Activated CD4-positive, alpha-beta T cell treated with anti-CD3 and anti-CD28 coated beads, Interleukin-2, amount 50 U/mL, for 24 hours (primary cell): Measurements from ENCODE around the gene PCDHA5.
"Not testable (repeated sequence)": the region's sequence is repeated elsewhere in the genome, so short reads cannot be mapped to it uniquely, and the experiment has no call there.

ENCODE experiments used
- DNase-seq, 2 donors: peaks; one replicate each; pipeline ENCODE4 v3.0.0-alpha.2; 2020; ENCODE audit warnings: low read depth in 1 of 2, low spot score in 1 of 2

Gene PCDHA5

DNA sequence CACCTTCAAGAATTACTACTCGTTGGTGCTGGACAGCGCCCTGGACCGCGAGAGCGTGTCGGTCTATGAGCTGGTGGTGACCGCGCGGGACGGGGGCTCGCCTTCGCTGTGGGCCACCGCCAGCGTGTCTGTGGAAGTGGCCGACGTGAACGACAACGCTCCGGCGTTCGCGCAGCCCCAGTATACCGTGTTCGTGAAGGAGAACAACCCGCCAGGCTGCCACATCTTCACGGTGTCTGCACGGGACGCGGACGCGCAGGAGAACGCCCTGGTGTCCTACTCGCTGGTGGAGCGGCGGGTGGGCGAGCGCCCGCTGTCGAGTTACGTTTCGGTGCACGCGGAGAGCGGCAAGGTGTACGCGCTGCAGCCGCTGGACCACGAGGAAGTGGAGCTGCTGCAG, 1.6 kb downstream of the PCDHA5 start:
- not testable (repeated sequence) for DNase-seq

DNA sequence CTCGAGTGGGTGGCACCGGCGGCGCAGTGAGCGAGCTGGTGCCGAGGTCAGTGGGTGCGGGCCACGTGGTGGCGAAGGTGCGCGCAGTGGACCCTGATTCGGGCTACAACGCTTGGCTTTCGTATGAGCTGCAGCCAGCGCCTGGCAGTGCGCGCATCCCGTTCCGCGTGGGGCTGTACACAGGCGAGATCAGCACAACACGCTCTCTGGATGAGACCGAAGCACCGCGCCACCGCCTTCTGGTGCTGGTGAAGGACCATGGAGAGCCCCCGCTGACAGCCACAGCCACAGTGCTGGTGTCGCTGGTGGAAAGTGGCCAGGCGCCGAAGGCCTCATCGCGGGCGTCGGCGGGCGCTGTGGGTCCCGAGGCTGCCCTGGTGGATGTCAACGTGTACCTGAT, 2.1 kb downstream of the PCDHA5 start:
- DNase-seq, result no peak

DNA sequence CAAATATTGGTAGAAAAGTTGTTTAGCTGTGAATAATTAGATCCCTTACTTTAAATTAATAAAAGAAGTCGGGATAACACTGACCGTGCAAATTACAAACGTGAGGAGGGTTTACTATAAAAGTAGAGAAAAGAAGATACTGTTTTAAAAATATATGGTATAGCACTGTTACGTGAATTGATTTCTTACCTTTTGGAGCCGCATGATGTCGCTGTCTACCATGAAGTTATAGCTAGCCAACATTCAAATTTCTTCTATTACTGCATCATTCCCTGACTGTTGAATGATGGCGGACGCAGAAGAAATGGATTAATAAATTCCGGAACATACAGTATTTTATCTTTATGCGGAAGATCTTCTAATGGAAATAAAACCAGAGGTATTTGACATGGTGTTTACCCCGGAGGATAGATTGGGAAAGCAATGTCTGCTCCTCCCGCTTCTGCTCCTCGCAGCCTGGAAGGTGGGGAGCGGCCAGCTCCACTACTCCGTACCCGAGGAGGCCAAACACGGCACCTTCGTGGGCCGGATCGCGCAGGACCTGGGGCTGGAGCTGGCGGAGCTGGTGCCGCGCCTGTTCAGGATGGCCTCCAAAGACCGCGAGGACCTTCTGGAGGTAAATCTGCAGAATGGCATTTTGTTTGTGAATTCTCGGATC, 6.4 kb downstream of the PCDHA5 start, which contains the start of gene PCDHA6:
Gene PCDHA6 (plus strand): TSS at position 257 of the 658 bp plus-strand sequence. CDS start 132 bp downstream, at position 389.
- no peak for DNase-seq

DNA sequence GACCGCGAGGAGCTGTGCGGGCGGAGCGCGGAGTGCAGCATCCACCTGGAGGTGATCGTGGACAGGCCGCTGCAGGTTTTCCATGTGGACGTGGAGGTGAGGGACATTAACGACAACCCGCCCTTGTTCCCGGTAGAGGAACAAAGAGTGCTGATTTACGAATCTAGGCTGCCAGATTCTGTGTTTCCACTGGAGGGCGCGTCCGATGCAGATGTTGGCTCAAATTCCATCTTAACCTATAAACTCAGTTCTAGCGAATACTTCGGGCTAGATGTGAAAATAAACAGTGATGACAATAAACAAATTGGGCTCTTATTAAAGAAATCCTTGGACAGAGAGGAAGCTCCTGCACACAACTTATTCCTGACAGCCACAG, 6.9 kb downstream of the PCDHA5 start:
- DNase-seq, result no peak

DNA sequence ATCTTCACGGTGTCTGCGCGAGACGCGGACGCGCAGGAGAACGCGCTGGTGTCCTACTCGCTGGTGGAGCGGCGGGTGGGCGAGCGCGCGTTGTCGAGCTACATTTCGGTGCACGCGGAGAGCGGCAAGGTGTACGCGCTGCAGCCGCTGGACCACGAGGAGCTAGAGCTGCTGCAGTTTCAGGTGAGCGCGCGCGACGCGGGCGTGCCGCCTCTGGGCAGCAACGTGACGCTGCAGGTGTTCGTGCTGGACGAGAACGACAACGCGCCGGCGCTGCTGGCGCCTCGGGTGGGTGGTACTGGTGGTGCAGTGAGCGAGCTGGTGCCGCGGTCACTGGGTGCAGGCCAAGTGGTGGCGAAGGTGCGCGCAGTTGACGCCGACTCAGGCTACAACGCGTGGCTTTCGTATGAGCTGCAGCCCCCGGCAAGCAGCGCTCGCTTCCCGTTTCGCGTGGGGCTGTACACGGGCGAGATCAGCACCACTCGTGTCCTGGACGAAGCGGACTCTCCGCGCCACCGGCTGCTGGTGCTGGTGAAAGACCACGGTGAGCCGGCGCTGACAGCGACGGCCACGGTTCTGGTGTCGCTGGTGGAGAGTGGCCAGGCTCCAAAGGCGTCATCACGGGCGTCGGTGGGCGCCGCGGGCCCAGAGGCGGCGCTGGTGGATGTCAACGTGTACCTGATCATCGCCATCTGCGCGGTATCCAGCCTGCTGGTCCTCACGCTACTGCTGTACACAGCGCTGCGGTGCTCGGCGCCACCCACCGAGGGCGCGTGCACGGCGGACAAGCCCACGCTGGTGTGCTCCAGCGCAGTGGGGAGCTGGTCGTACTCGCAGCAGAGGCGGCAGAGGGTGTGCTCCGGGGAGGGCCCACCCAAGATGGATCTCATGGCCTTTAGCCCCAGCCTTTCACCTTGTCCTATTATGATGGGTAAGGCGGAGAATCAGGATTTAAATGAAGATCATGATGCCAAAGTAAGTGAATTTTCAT, 8.4 kb downstream of the PCDHA5 start:
- not testable (repeated sequence) for DNase-seq

DNA sequence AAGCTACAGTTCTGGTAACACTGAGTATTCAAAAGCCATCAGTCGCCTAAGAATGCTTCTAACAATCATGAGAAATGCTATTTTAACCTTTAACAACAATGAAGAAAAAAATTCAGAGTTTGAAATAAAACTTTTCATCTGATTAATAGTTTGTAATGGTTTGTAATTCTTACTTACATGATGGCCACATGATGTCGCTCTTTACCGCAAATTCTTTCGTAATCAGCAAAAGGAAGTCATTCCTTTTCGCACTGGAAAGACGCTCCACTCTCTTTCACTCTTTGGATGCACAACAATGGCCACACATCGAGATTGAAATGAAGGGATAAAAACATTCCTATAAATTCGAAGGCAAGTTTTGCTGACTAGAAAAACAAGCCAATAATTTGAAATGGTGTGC, 12.6 kb downstream of the PCDHA5 start, which contains the start of gene PCDHA7:
Gene PCDHA7 (plus strand): TSS at position 277 of the 400 bp plus-strand sequence. CDS start 115 bp downstream, at position 392.
- no peak for DNase-seq

DNA sequence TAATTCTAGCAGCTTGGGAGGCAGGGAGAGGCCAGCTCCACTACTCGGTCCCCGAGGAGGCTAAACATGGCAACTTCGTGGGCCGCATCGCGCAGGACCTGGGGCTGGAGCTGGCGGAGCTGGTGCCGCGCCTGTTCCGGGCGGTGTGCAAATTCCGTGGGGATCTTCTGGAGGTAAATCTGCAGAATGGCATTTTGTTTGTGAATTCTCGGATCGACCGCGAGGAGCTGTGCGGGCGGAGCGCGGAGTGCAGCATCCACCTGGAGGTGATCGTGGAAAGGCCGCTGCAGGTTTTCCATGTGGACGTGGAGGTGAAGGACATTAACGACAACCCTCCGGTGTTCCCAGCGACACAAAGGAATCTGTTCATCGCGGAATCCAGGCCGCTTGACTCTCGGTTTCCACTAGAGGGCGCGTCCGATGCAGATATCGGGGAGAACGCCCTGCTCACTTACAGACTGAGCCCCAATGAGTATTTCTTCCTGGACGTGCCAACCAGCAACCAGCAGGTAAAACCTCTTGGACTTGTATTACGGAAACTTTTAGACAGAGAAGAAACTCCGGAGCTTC, 13.1 kb downstream of the PCDHA5 start:
- DNase-seq, result not testable (repeated sequence)

DNA sequence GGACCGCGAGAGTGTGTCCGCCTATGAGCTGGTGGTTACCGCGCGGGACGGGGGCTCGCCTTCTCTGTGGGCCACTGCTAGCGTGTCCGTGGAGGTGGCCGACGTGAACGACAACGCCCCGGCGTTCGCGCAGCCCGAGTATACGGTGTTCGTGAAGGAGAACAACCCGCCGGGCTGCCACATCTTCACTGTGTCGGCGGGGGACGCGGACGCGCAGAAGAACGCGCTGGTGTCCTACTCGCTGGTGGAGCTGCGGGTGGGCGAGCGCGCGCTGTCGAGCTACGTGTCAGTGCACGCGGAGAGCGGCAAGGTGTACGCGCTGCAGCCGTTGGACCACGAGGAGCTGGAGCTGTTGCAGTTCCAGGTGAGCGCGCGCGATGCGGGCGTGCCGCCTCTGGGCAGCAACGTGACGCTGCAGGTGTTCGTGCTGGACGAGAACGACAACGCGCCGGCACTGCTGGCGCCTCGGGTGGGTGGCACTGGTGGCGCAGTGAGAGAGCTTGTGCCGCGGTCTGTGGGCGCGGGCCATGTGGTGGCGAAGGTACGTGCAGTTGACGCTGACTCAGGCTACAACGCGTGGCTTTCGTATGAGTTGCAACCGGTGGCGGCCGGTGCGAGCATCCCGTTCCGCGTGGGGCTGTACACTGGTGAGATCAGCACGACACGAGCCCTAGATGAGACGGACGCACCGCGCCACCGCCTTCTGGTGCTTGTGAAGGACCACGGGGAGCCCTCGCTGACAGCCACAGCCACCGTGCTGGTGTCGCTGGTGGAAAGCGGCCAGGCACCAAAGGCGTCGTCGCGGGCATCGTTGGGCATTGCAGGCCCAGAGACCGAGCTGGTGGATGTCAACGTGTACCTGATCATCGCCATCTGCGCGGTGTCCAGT, 14.5 kb downstream of the PCDHA5 start:
- DNase-seq, result no peak

- DNase-seq, result no peak
These were observed 19.9 kb downstream of the PCDHA5 start, which contains the start of gene PCDHA8 for GRCh38 chr5:140840978-140841962. TSS of gene PCDHA8 (plus strand) at chr5:140841187. CDS start at chr5:140841322, 135 bp downstream.

DNA sequence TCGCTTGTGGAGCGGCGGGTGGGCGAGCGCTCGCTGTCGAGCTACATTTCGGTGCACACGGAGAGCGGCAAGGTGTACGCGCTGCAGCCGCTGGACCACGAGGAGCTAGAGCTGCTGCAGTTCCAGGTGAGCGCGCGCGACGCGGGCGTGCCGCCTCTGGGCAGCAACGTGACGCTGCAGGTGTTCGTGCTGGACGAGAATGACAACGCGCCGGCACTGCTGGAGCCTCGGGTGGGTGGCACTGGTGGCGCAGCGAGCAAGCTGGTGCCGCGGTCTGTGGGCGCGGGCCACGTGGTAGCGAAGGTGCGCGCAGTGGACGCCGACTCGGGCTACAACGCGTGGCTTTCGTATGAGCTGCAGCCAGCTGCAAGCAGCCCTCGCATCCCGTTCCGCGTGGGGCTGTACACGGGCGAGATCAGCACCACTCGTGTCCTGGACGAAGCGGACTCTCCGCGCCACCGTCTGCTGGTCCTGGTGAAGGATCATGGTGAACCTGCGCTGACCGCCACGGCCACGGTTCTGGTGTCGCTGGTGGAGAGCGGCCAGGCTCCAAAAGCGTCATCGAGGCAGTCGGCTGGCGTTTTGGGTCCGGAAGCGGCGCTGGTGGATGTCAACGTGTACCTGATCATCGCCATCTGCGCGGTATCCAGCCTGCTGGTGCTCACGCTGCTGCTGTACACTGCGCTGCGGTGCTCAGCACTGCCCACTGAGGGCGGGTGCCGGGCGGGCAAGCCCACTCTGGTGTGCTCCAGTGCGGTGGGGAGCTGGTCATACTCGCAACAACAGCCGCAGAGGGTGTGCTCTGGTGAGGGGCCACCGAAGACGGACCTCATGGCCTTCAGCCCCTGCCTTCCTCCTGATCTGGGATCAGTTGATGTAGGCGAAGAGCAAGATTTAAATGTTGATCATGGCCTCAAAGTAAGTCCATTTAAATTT, 21.7 kb downstream of the PCDHA5 start:
- no peak for DNase-seq

- DNase-seq, result not testable (repeated sequence)
These were observed 27.0 kb downstream of the PCDHA5 start, which contains the start of gene PCDHA9 for GRCh38 chr5:140848139-140849102. TSS of gene PCDHA9 (plus strand) at chr5:140848382. CDS start at chr5:140848496, 114 bp downstream.

DNA sequence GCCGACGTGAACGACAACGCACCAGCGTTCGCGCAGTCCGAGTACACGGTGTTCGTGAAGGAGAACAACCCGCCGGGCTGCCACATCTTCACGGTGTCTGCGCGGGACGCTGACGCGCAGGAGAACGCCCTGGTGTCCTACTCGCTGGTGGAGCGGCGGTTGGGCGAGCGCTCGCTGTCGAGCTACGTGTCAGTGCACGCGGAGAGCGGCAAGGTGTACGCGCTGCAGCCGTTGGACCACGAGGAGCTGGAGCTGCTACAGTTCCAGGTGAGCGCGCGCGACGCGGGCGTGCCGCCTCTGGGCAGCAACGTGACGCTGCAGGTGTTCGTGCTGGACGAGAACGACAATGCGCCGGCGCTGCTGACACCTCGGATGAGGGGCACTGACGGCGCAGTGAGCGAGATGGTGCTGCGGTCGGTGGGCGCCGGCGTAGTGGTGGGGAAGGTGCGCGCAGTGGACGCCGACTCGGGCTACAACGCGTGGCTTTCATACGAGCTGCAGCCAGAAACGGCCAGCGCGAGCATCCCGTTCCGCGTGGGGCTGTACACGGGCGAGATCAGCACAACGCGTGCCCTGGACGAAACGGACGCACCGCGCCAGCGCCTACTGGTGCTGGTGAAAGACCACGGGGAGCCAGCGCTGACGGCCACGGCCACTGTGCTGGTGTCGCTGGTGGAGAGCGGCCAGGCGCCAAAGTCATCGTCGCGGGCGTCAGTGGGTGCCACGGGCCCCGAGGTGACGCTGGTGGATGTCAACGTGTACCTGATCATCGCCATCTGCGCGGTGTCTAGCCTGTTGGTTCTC, 28.6 kb downstream of the PCDHA5 start:
- not testable (repeated sequence) for DNase-seq

- DNase-seq, result no peak
These were observed 34.6 kb downstream of the PCDHA5 start, which contains the start of gene PCDHA10 for GRCh38 chr5:140855772-140856674. TSS of gene PCDHA10 (plus strand) at chr5:140855897. CDS start at chr5:140856049, 152 bp downstream.

DNA sequence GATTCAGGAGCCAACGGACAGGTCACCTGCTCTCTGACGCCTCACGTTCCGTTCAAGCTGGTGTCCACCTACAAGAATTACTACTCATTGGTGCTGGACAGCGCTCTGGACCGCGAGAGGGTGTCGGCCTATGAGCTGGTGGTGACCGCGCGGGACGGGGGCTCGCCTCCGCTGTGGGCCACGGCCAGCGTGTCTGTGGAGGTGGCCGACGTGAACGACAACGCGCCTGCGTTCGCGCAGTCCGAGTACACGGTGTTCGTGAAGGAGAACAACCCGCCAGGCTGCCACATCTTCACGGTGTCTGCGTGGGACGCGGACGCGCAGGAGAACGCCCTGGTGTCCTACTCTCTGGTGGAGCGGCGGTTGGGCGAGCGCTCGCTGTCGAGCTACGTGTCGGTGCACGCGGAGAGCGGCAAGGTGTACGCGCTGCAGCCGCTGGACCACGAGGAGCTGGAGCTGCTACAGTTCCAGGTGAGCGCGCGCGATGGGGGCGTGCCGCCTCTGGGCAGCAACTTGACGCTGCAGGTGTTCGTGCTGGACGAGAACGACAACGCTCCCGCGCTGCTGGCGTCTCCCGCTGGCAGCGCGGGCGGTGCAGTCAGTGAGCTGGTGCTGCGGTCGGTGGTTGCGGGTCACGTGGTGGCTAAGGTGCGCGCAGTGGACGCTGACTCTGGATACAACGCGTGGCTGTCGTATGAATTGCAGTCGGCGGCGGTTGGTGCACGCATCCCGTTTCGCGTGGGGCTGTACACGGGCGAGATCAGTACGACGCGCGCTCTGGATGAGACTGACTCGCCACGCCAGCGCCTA, 36.0 kb downstream of the PCDHA5 start:
- DNase-seq, result no peak
